Measurements from ENCODE around the gene GPC6.
A peak's percentile ranks its signal among the peaks of the same experiment; 100 is the strongest.

GPC6 gene

GRCh38 chr13:93876236-93876635 lies 649.6 kb downstream of the GPC6 start:
- DNase-seq (no peak), ATAC-seq (no peak)
- H3K9me3 Mint-ChIP-seq: no peaks in the 10 kb centered on the region
- H3K27ac Mint-ChIP-seq: no peak overlapping the region
- no peaks in the 10 kb centered on the region for H3K27me3 Mint-ChIP-seq
- H3K4me3 Mint-ChIP-seq: no peak overlapping the region
- H3K4me1 Mint-ChIP-seq: no peaks in the 10 kb centered on the region

- no peaks in the 10 kb centered on the region for H3K27me3 Mint-ChIP-seq
- DNase-seq (no peak), ATAC-seq (no peak)
- H3K9me3 Mint-ChIP-seq: no peaks in the 10 kb centered on the region
- H3K4me3 Mint-ChIP-seq: no peak overlapping the region
- H3K4me1 Mint-ChIP-seq: no peaks in the 10 kb centered on the region
- H3K27ac Mint-ChIP-seq: no peak overlapping the region
Observed at GRCh38 chr13:93878675-93879074, 652.1 kb downstream of the GPC6 start.

- no peak overlapping the region for H3K27ac Mint-ChIP-seq
- H3K4me3 Mint-ChIP-seq: no peak overlapping the region
- no peaks in the 10 kb centered on the region for H3K9me3 Mint-ChIP-seq
- peaks cover 7% of the 10 kb centered on the region for H3K27me3 Mint-ChIP-seq
- ATAC-seq (no peak), DNase-seq (no peak)
- no peaks in the 10 kb centered on the region for H3K4me1 Mint-ChIP-seq
Observed at GRCh38 chr13:93881411-93881810, 654.8 kb downstream of the GPC6 start.

DNA sequence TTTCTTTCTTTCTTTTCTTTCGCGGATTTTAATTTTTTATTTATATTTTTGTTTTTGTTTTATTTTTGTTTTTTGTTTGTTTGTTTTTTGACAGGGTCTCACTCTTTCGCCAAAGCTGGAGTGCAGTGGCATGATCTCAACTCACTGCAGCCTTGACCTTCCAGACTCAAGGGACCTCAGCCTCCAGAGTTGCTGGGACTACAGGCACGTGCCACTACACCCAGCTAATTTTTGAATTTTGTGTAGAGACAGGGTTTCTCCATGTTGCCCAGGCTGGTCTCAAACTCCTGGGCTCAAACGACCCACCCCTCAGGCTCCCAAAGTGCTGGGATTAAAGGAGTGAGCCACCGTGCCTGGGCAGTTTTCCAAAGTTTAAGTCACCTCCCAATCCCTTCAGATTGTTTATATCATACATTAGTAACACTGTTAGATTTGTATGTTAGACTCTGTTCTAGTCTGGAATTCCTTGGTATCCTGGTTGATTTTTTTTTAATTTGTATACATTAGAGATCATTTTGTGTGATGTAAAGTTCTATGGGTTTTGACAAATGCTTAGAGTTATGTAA lies 655.6 kb downstream of the GPC6 start:
- DNase-seq (no peak), ATAC-seq (no peak)
- Mint-ChIP-seq H3K4me1 (no peaks in the 10 kb centered on the region), H3K27me3 (peaks cover 7% of the 10 kb centered on the region), H3K4me3 (no peak overlapping the region), H3K9me3 (no peaks in the 10 kb centered on the region), H3K27ac (no peak overlapping the region)

DNA sequence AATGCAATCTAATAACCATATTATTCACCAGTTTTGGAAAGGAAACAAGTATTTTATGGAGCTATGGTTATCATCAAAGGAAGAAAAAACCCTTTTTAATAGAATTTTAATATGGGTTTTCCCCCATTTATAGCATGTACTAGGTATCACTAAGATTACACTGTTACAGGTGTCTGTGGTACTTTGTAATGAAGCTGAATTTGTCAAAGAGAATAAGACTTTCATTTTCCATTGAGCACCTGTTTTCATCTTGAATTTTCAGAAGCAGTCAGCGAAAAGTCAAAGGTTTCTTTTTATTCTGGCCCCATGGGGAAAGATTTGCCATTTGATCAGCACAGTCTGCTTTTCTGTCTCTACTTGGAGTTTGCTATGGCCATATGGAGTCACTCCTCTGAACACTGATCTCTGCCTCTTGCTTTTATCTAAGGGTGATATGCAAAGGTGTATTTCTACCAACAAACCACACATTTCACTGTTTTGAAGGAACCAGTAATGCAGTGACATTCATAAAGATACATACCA lies 662.9 kb downstream of the GPC6 start:
- H3K4me1 Mint-ChIP-seq: no peaks in the 10 kb centered on the region
- no peak for ATAC-seq
- H3K27ac Mint-ChIP-seq: no peak overlapping the region
- H3K9me3 Mint-ChIP-seq: no peaks in the 10 kb centered on the region
- no peak for DNase-seq
- H3K27me3 Mint-ChIP-seq: peaks cover 6% of the 10 kb centered on the region
- H3K4me3 Mint-ChIP-seq: no peak overlapping the region

GRCh38 chr13:93899981-93900380 lies 673.4 kb downstream of the GPC6 start:
- H3K9me3 Mint-ChIP-seq: no peaks in the 10 kb centered on the region
- DNase-seq: no peak
- no peak overlapping the region for H3K4me3 Mint-ChIP-seq
- H3K4me1 Mint-ChIP-seq: no peaks in the 10 kb centered on the region
- H3K27me3 Mint-ChIP-seq: peaks cover 15% of the 10 kb centered on the region
- no peak for ATAC-seq
- no peak overlapping the region for H3K27ac Mint-ChIP-seq

GRCh38 chr13:93900731-93901130 lies 674.1 kb downstream of the GPC6 start:
- Mint-ChIP-seq H3K9me3 (no peaks in the 10 kb centered on the region), H3K4me3 (no peak overlapping the region), H3K4me1 (no peaks in the 10 kb centered on the region), H3K27ac (no peak overlapping the region), H3K27me3 (peaks cover 15% of the 10 kb centered on the region)
- ATAC-seq (no peak), DNase-seq (no peak)

DNA sequence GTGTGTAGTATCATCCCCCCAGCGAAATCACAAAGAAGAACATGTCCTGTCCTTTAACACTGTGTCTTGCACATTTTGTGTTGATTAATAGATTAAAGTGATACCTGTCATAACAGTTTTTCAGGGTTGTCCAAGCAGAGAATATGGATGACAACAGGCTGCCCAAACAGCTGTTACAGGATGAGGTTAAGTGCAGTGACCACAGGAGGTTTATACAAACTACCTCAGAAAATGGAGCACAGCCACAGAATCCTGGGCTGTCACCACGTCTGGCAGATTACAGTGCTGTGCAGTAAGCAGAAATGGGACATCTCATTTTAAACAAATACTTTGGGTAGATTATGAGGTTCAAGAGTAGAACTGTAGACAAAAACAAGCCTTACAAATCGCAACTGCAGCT lies 677.3 kb downstream of the GPC6 start:
- Mint-ChIP-seq H3K27me3 (peaks cover 15% of the 10 kb centered on the region), H3K4me1 (no peaks in the 10 kb centered on the region), H3K27ac (no peak overlapping the region), H3K9me3 (no peaks in the 10 kb centered on the region), H3K4me3 (no peak overlapping the region)
- ATAC-seq (no peak), DNase-seq (no peak)

DNA sequence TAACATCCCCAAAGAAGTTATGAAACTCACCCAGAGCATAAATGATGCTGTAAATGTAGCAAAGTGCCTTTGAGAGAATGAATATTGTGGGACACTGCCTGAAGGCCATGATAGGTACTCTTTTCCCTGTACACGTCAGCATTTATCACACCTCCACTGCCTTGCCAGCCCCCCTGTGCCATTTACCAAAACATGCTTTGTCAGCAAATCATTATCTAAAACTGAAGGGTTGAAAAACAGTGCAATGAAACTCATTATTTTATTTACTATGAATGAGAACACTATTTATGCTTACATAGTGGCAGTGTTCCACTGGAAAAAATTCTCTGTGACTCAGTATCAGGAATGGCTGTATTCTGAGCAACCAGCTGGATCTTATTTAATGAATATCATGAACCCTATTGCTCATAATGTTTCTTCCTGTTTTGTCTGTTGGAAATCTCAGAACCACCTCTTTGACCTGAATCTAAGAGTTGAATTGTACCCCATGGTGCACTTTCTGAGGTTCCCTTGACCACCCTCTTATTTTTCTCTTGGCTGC lies 688.7 kb downstream of the GPC6 start:
- no peaks in the 10 kb centered on the region for H3K4me1 Mint-ChIP-seq
- no peaks in the 10 kb centered on the region for H3K9me3 Mint-ChIP-seq
- DNase-seq (no peak), ATAC-seq (no peak)
- no peak overlapping the region for H3K27ac Mint-ChIP-seq
- no peak overlapping the region for H3K4me3 Mint-ChIP-seq
- H3K27me3 Mint-ChIP-seq: no peaks in the 10 kb centered on the region

GRCh38 chr13:93922063-93922855 lies 695.7 kb downstream of the GPC6 start:
- no peak for ATAC-seq
- Mint-ChIP-seq H3K9me3 (peaks cover 0 to 7% of the 10 kb centered on the region in 2 donors), H3K27me3 (no peaks in the 10 kb centered on the region)

DNA sequence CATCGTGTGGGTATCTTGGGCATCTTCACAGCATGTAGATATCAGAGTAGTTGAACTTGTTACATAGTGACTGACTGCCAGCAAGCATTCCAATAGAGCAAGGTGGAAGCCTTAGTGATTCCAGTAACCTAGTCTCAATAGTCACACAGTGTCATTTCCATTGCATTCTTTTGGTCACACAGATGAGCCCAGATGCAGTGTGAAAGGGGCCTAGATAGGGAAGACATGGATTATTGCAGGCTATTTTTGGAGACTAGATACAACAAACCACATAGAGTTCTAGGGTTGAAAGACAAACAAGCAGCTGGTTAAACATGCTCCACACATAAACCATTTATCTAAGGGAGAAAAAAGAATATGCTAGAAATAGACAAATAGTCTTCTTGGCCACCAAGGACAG lies 699.4 kb downstream of the GPC6 start:
- Mint-ChIP-seq H3K27me3 (no peaks in the 10 kb centered on the region), H3K27ac (no peak overlapping the region), H3K4me1 (no peaks in the 10 kb centered on the region), H3K4me3 (no peak overlapping the region), H3K9me3 (peaks cover 7% of the 10 kb centered on the region in 2 donors)
- DNase-seq: no peak
- ATAC-seq: no peak

More at GRCh38 chr13:93922063-93922855, 695.7 kb downstream of the GPC6 start:
- DNase-seq: no peak
- Mint-ChIP-seq H3K27ac (no peak overlapping the region), H3K4me1 (no peaks in the 10 kb centered on the region), H3K4me3 (no peak overlapping the region)

DNA sequence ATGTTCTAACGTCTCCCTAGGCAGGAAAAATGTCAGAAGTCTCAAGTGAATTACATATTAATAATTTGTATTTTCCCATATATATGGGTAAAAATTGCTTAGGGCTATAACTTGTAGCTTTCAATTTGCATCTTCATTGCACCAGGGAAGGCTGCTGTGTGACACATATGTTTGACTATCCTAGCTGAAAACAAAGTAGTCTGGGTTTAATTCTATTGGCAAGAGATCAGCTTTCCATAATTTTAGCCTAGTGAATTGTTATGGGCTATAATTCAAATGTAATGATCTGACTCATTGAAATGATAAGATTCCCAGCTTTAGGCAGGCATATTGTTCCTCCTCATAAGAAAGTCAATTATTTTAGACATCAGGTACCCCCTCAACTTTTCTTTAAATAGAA lies 699.8 kb downstream of the GPC6 start:
- H3K27me3 Mint-ChIP-seq: no peaks in the 10 kb centered on the region
- peaks cover 4 to 11% of the 10 kb centered on the region in 2 donors for H3K9me3 Mint-ChIP-seq
- ATAC-seq (no peak), DNase-seq (no peak)
- no peaks in the 10 kb centered on the region for H3K4me1 Mint-ChIP-seq
- H3K27ac Mint-ChIP-seq: no peak overlapping the region
- H3K4me3 Mint-ChIP-seq: no peak overlapping the region

DNA sequence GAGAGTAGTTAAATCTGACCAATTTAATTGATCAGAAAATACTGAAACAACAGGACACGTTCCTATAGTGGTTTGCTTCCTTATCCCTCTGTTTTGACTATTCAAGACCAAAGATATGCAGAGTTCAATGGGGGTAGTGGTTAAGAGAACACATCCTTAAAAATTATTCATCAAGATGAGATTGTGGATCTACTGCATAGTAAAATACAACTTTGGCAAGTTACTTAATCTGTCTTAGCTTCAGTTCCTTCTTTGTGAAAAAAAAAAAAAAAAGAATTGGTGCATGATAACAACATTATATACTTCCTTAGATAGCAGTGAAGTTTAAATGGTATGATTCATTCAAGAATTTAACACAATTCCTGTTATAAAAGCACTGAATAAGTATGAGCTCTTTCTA lies 700.8 kb downstream of the GPC6 start:
- H3K27me3 Mint-ChIP-seq: no peaks in the 10 kb centered on the region
- H3K4me3 Mint-ChIP-seq: no peak overlapping the region
- peaks cover 0 to 11% of the 10 kb centered on the region in 2 donors for H3K9me3 Mint-ChIP-seq

DNA sequence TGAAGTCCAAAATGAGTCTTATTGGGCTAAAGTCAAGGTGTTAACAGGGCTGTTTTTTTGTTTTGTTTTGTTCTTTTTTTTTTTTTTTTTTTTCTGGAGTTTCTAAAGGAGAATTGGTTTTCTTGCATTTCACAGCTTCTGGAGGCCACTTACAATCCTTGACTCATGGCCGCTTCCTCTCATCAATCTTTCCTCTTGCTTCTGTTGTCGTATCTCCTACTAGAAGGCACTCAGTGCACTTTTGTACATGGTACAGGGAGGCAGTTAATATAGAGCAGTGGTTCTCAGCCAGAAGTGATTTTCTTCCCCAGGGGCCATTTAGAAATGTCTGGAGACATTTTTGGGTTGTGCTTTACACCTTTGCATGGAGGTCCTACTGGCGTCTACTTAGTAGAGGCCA lies 706.3 kb downstream of the GPC6 start:
- H3K27ac Mint-ChIP-seq: no peak overlapping the region
- H3K4me3 Mint-ChIP-seq: no peak overlapping the region
- H3K9me3 Mint-ChIP-seq: peaks cover 0 to 11% of the 10 kb centered on the region in 2 donors
- H3K27me3 Mint-ChIP-seq: no peaks in the 10 kb centered on the region
- H3K4me1 Mint-ChIP-seq: no peaks in the 10 kb centered on the region
- DNase-seq (no peak), ATAC-seq (no peak)

More for the DNA sequence above, 700.8 kb downstream of the GPC6 start:
- no peak for DNase-seq
- no peaks in the 10 kb centered on the region for H3K4me1 Mint-ChIP-seq
- no peak for ATAC-seq
- peak overlapping the region in 1 of 2 donors; percentile 27 for H3K27ac Mint-ChIP-seq

GRCh38 chr13:93936901-93937300 lies 710.3 kb downstream of the GPC6 start:
- H3K4me1 Mint-ChIP-seq: no peaks in the 10 kb centered on the region
- no peaks in the 10 kb centered on the region for H3K27me3 Mint-ChIP-seq
- DNase-seq: no peak
- H3K27ac Mint-ChIP-seq: no peak overlapping the region
- no peak for ATAC-seq
- H3K9me3 Mint-ChIP-seq: no peaks in the 10 kb centered on the region
- H3K4me3 Mint-ChIP-seq: no peak overlapping the region

DNA sequence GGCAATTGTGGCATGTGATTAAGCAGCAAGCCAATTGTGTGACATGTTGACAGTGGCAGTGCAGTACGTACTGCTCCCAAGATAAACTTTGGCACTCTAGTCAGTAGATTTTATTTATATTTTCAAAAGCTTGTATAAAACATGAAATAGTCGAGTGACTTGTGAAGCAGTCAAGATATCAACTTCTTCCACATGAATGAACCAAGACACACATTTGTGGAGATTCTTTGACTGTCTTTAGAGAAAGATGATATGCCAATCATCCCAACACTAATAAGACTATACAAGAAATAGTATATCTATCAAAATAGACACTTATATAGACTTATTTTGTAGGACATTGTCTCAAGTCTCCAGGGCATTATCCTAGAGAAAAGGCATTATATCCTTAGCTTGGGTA lies 714.8 kb downstream of the GPC6 start:
- Mint-ChIP-seq H3K27ac (no peak overlapping the region), H3K4me1 (no peaks in the 10 kb centered on the region), H3K27me3 (no peaks in the 10 kb centered on the region), H3K9me3 (no peaks in the 10 kb centered on the region), H3K4me3 (no peak overlapping the region)
- DNase-seq (no peak), ATAC-seq (no peak)

All from stimulated activated naive CD8-positive, alpha-beta T cell treated with anti-CD3 and anti-CD28 coated beads, Interleukin-15, amount 100 ng/mL, for 72 hours (primary cell).